PC-3 (cell line): ENCODE results near the gene PRKAR1B. TPM values are rescaled to one million over a fixed set of nuclear protein-coding genes. Genes with fewer than 3 reads are reported as not detected.

Source experiments
- ATAC-seq: fragments of 200-7000 bp; cut with Tn5 transposase; 2 replicates; pipeline ENCODE4 v1.9.1; 2020; ENCODE audit warnings: mild to moderate bottlenecking, moderate library complexity
- BruUV-seq: library from RNA; stranded (reverse); fragments of 400-500 nt; replicated peaks from 2 replicates; lab custom pipeline; 2021; lab: Mats Ljungman, UMichigan
- CTCF ChIA-PET: fragments of 300-600 bp; sonication (Branson Sonifier 250); formaldehyde crosslinking; loops from one replicate; lab custom pipeline; 2022; ENCODE audit warnings: antibody characterized with exemption; lab: Charles Lee
- POLR2A ChIA-PET: fragments of 300-600 bp; sonication (Branson Sonifier 250); formaldehyde crosslinking; loops from one replicate; lab custom pipeline; 2022; ENCODE audit warnings: antibody characterized with exemption; ENCODE audit not compliant: unreplicated experiment; lab: Charles Lee
- DNase-seq: peaks from one replicate; pipeline ENCODE4 v3.0.0-alpha.2; 2015
- H2AFZ ChIP-seq: fragments of 300-600 bp; sonication (generic); 2 replicates; pipeline ENCODE4 v1.6.0; 2016; ENCODE audit warnings: antibody characterized with exemption, low read length
- H3F3A ChIP-seq: fragments of 300-600 bp; sonication (generic); one replicate; pipeline ENCODE4 v1.6.0; 2017; ENCODE audit warnings: antibody characterized with exemption, low read length, control low read depth, mild to moderate bottlenecking; ENCODE audit not compliant: unreplicated experiment
- H3K27ac ChIP-seq: fragments of 300-600 bp; sonication (generic); 2 replicates; pipeline ENCODE4 v1.5.1; 2016; ENCODE audit warnings: mild to moderate bottlenecking, low read length
- H3K27me3 ChIP-seq: fragments of 300-600 bp; sonication (generic); 2 replicates; pipeline ENCODE4 v1.6.1; 2016; ENCODE audit warnings: low read length, mixed read lengths
- H3K36me3 ChIP-seq: fragments of 300-600 bp; sonication (generic); 2 replicates; pipeline ENCODE4 v1.6.1; 2016; ENCODE audit warnings: low read depth, mixed run types, low read length, mixed read lengths
- H3K4me1 ChIP-seq: fragments of 300-600 bp; sonication (generic); 2 replicates; pipeline ENCODE4 v1.5.1; 2016; ENCODE audit warnings: low read length; ENCODE audit not compliant: insufficient read depth
- H3K4me2 ChIP-seq: fragments of 300-600 bp; sonication (generic); 2 replicates; pipeline ENCODE4 v1.6.0; 2016; ENCODE audit warnings: low read length
- H3K4me3 ChIP-seq: fragments of 300-600 bp; sonication (generic); 2 replicates; pipeline ENCODE4 v1.5.1; 2016; ENCODE audit warnings: mild to moderate bottlenecking, low read length, mixed read lengths
- H3K79me2 ChIP-seq: fragments of 300-600 bp; sonication (generic); 2 replicates; pipeline ENCODE4 v1.6.1; 2017; ENCODE audit warnings: low read length, mixed read lengths
- H3K9ac ChIP-seq: fragments of 300-600 bp; sonication (generic); 2 replicates; pipeline ENCODE4 v1.6.0; 2016; ENCODE audit warnings: mild to moderate bottlenecking, low read length
- H3K9me2 ChIP-seq: fragments of 300-600 bp; sonication (generic); replicated peaks from 2 replicates; pipeline ENCODE4 v1.6.1; 2016; ENCODE audit warnings: mixed run types, low read length, mixed read lengths
- H3K9me3 ChIP-seq: fragments of 300-600 bp; sonication (generic); 2 replicates; pipeline ENCODE4 v1.6.1; 2016; ENCODE audit warnings: low read length, mixed read lengths
- H4K20me1 ChIP-seq: fragments of 300-600 bp; sonication (generic); 2 replicates; pipeline ENCODE4 v1.6.1; 2016; ENCODE audit warnings: low read length, mixed read lengths
- EZH2 ChIP-seq: fragments of 300-600 bp; sonication (generic); IDR thresholded peaks from one replicate; pipeline ENCODE4 v1.6.1; 2017; ENCODE audit warnings: antibody characterized with exemption, mild to moderate bottlenecking, low read length; ENCODE audit not compliant: unreplicated experiment
- EZH2phosphoT487 ChIP-seq: fragments of 300-600 bp; sonication (generic); IDR thresholded peaks from 2 replicates; pipeline ENCODE4 v1.6.1; 2018; ENCODE audit warnings: mild to moderate bottlenecking, antibody characterized with exemption, low read length, borderline replicate concordance
- intact Hi-C: fragments of 100-400 bp; cut with micrococcal nuclease; formaldehyde crosslinking; loops from 2 replicates; pipeline ENCODE4 v1.9.0; 2023
- total RNA-seq: library from RNA; depleted of rRNA; stranded (reverse); fragments of >200 nt; gene quantifications from 2 replicates; pipeline ENCODE4 v1.2.3, GENCODE V29; 2014
- TF ChIP-seq, protein P1 (sequence below): fragments of 300-600 bp; sonication (generic); conservative IDR thresholded peaks from 2 replicates; pipeline ENCODE4 v1.5.1; 2017; ENCODE audit warnings: antibody characterized with exemption, low read depth, mild to moderate bottlenecking, low read length

The PRKAR1B gene
- total RNA-seq, 1 experiment from 2014 or later: 15.6 TPM

DNA sequence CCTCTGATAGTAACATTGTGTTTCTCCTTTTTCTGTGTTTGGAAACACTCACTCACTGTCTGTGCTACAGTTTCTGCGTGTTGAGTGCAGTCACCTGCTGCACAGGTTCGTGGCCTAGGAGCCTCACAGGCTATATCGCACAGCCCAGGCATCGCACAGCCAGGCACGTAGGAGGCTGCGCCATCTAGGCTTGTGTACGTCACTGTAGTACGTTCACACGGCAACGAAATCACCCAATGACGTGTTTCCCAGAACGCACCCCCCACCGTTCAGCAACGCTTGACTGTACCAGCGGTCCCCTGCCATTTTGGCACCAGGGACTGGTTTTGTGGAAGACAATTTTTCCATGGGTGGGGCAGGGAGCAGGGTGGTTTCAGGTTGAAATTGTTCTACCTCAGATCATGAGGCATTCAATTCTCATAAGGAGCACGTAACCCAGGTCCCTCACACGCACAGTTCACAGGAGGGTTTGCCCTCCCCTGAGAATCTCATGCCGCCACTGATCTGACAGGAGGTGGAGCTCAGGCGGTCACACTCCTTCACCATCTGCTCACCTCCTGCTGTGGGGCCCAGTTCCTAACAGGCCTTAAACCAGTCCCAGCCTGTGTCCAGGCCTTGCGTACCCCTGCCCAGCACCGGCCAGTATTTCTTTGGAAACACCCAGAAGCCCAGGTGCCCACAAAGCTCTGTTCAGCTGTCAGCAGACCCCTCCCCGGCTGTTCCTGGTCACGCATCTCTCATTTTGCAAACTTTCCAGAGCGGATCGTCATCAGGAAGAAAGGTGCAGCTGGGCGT, 23.2 kb upstream of the PRKAR1B start:
- Histone ChIP-seq H3K9me2 (no peaks in the 10 kb centered on the region), H3K4me3 (no peak overlapping the region), H3K27ac (no peak overlapping the region), H2AFZ (no peak overlapping the region), H3K4me1 (no peaks in the 10 kb centered on the region), H3K9ac (no peak overlapping the region), H3K27me3 (no peaks in the 10 kb centered on the region), H3F3A (no peaks in the 10 kb centered on the region), H3K9me3 (no peaks in the 10 kb centered on the region), H3K36me3 (peaks cover 23% of the 10 kb centered on the region), H3K4me2 (no peak overlapping the region), H4K20me1 (no peaks in the 10 kb centered on the region), H3K79me2 (peaks cover 22% of the 10 kb centered on the region; the same call in 1 of the 2 replicates)
- BruUV-seq: no TSS peak
- ATAC-seq: no peak
- intact Hi-C loops: no loop called here
- TF ChIP-seq, protein P1, sequence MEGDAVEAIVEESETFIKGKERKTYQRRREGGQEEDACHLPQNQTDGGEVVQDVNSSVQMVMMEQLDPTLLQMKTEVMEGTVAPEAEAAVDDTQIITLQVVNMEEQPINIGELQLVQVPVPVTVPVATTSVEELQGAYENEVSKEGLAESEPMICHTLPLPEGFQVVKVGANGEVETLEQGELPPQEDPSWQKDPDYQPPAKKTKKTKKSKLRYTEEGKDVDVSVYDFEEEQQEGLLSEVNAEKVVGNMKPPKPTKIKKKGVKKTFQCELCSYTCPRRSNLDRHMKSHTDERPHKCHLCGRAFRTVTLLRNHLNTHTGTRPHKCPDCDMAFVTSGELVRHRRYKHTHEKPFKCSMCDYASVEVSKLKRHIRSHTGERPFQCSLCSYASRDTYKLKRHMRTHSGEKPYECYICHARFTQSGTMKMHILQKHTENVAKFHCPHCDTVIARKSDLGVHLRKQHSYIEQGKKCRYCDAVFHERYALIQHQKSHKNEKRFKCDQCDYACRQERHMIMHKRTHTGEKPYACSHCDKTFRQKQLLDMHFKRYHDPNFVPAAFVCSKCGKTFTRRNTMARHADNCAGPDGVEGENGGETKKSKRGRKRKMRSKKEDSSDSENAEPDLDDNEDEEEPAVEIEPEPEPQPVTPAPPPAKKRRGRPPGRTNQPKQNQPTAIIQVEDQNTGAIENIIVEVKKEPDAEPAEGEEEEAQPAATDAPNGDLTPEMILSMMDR: no peak
- TF ChIP-seq EZH2 (no peak), EZH2phosphoT487 (no peak)
- DNase-seq: no peak
- POLR2A ChIA-PET: no interaction called here
- CTCF ChIA-PET: no interaction called here

DNA sequence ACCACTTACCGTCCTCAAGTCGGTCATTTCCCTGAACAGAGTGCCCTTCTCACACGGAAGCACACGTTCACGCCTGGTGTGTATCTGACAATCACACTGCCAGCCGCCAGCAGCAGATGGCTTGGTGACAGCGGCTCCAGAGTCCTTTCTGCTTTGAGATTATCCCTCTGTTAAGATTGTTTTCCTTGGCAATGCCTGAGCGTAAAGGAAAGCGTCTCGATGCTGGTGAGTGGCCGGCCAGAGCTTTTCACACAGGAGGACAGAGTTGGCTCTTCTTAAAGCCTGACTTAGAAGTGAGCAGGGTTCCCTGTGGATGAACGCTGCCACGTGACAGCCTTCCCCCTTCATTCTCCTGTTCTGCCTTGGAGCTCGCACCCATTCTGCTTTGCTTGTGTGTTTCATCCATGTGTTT, 22.1 kb upstream of the PRKAR1B start:
- Histone ChIP-seq H3K79me2 (peaks cover 24% of the 10 kb centered on the region; the same call in 1 of the 2 replicates), H3K4me1 (no peaks in the 10 kb centered on the region), H3K9me2 (no peaks in the 10 kb centered on the region), H3K27ac (no peak overlapping the region), H3K9me3 (no peaks in the 10 kb centered on the region), H3K27me3 (no peaks in the 10 kb centered on the region), H4K20me1 (no peaks in the 10 kb centered on the region), H3K9ac (no peak overlapping the region), H3F3A (no peaks in the 10 kb centered on the region), H2AFZ (no peak overlapping the region), H3K36me3 (peaks cover 16% of the 10 kb centered on the region), H3K4me2 (no peak overlapping the region), H3K4me3 (no peak overlapping the region)
- ATAC-seq (no peak), DNase-seq (no peak)
- CTCF ChIA-PET: no interaction called here
- POLR2A ChIA-PET: no interaction called here
- no TSS peak for BruUV-seq
- TF ChIP-seq, protein P1: no peak
- no peak for TF ChIP-seq EZH2
- intact Hi-C loops: no loop called here

DNA sequence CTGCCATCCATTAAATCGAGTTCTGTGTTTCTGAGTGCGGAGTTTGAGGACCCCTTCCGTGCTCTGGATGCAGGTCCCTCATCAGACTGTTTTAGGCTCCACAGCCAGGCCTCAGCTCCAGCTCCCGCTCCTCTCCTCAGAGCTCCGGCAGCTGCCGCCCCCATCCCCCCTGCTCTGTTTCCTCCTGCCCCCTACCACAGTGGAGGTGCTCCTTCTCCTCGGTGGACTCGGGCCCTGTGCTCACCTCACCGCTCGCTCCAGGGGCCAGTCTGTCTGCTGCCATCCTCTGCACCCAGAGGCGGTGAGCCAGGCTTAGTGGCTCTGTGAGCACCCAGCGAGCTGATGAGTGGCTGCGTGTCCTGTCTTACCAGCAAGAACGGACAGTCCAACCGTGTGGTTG, 21.4 kb upstream of the PRKAR1B start:
- ATAC-seq: no peak
- Histone ChIP-seq H3K9ac (no peak overlapping the region), H3K4me2 (no peak overlapping the region), H3K27me3 (no peaks in the 10 kb centered on the region), H3K4me1 (no peaks in the 10 kb centered on the region), H3K9me3 (no peaks in the 10 kb centered on the region), H4K20me1 (no peaks in the 10 kb centered on the region), H3F3A (no peaks in the 10 kb centered on the region), H3K79me2 (peaks cover 24% of the 10 kb centered on the region; the same call in 1 of the 2 replicates), H3K27ac (no peak overlapping the region), H3K9me2 (no peaks in the 10 kb centered on the region), H2AFZ (no peak overlapping the region), H3K4me3 (no peak overlapping the region), H3K36me3 (peaks cover 15% of the 10 kb centered on the region)
- ChIA-PET POLR2A (no interaction called here), CTCF (no interaction called here)
- no TSS peak for BruUV-seq
- TF ChIP-seq EZH2: no peak
- TF ChIP-seq, protein P1: no peak
- TF ChIP-seq EZH2phosphoT487: no peak
- no peak for DNase-seq
- intact Hi-C loops: no loop called here
